DND-41 (cell line): ENCODE measurements around the gene PERM1.
A peak's percentile ranks its signal among the peaks of the same experiment; 100 is the strongest.

Experiments used
- ATAC-seq: fragments of 200-7000 bp; cut with Tn5 transposase; 3 replicates; pipeline ENCODE4 v1.9.1; 2021; ENCODE audit warnings: low read depth; ENCODE audit not compliant: insufficient read depth
- DNase-seq: peaks from one replicate; pipeline ENCODE4 v3.0.0-alpha.2; 2020
- H2AFZ ChIP-seq: 2 replicates; pipeline ENCODE4 v1.6.0; 2012; ENCODE audit warnings: low read depth, low read length
- H3K27ac ChIP-seq: 2 replicates; pipeline ENCODE4 v1.5.1; 2012; ENCODE audit warnings: low read length, inconsistent platforms
- H3K27me3 ChIP-seq: fragments of 200-600 bp; sonication (generic); 2 replicates; pipeline ENCODE4 v1.6.0; 2012; ENCODE audit warnings: low read length, mild to moderate bottlenecking, inconsistent platforms; ENCODE audit not compliant: insufficient read depth, poor library complexity
- H3K36me3 ChIP-seq: 2 replicates; pipeline ENCODE4 v1.5.1; 2012; ENCODE audit warnings: low read length, inconsistent platforms; ENCODE audit not compliant: insufficient read depth
- H3K4me1 ChIP-seq: 2 replicates; pipeline ENCODE4 v1.5.1; 2012; ENCODE audit warnings: mild to moderate bottlenecking, low read length; ENCODE audit not compliant: insufficient read depth
- H3K4me2 ChIP-seq: 2 replicates; pipeline ENCODE4 v1.6.0; 2012; ENCODE audit warnings: mild to moderate bottlenecking, moderate library complexity, low read length, inconsistent platforms; ENCODE audit not compliant: insufficient read depth
- H3K4me3 ChIP-seq, 2 experiments: fragments of 200-600 bp in 1 of 2; shearing (Covaris generic) in 1 of 2; 2 replicates each; pipeline ENCODE4 v1.5.1; 2012 to 2016; ENCODE audit warnings: inconsistent platforms in 2 of 2, low read length in 2 of 2, mild to moderate bottlenecking in 2 of 2, low read depth in 1 of 2, moderate library complexity in 1 of 2
- H3K79me2 ChIP-seq: 2 replicates; pipeline ENCODE4 v1.6.0; 2012; ENCODE audit warnings: low read length, inconsistent platforms; ENCODE audit not compliant: insufficient read depth
- H3K9ac ChIP-seq: 2 replicates; pipeline ENCODE4 v1.6.0; 2012; ENCODE audit warnings: low read depth, mild to moderate bottlenecking, inconsistent platforms, low read length, moderate library complexity
- H3K9me3 ChIP-seq: 2 replicates; pipeline ENCODE4 v1.5.1; 2012; ENCODE audit warnings: low read length, moderate library complexity, mild to moderate bottlenecking, inconsistent platforms; ENCODE audit not compliant: insufficient read depth, severe bottlenecking
- H4K20me1 ChIP-seq: 2 replicates; pipeline ENCODE4 v1.6.0; 2012; ENCODE audit warnings: low read length; ENCODE audit not compliant: insufficient read depth
- CTCF ChIP-seq: IDR thresholded peaks from 2 replicates; pipeline ENCODE4 v1.5.1; 2012; ENCODE audit warnings: borderline replicate concordance, low read length, moderate library complexity, mild to moderate bottlenecking; ENCODE audit not compliant: poor library complexity, severe bottlenecking; ENCODE audit errors: extremely low read depth
- EZH2 ChIP-seq: IDR thresholded peaks from 3 replicates; pipeline ENCODE4 v1.6.1; 2012; ENCODE audit warnings: borderline replicate concordance, low read depth, mild to moderate bottlenecking, moderate library complexity, low read length, inconsistent platforms; ENCODE audit not compliant: severe bottlenecking

Gene PERM1

GRCh38 chr1:943545-944340 lies 38.1 kb downstream of the PERM1 start:
- Histone ChIP-seq H3K9ac (no peak overlapping the region), H3K27ac (no peak overlapping the region), H3K27me3 (peaks cover 36% of the 10 kb centered on the region), H4K20me1 (peaks cover 63% of the 10 kb centered on the region), H3K79me2 (no peaks in the 10 kb centered on the region), H3K36me3 (peaks cover 41% of the 10 kb centered on the region), H3K4me3 (no peak overlapping the region), H3K9me3 (peaks cover 1% of the 10 kb centered on the region), H2AFZ (no peak overlapping the region), H3K4me2 (no peak overlapping the region), H3K4me1 (peaks cover 17% of the 10 kb centered on the region)
- DNase-seq, result no peak
- TF ChIP-seq CTCF, result no peak
- no peak for TF ChIP-seq EZH2
- no peak for ATAC-seq

- no peaks in the 10 kb centered on the region for H3K79me2 ChIP-seq
- peaks cover 33% of the 10 kb centered on the region for H3K36me3 ChIP-seq
- H3K27ac ChIP-seq, result no peak overlapping the region
- H4K20me1 ChIP-seq, result peaks cover 56% of the 10 kb centered on the region
- ATAC-seq (0 out of 3 replicates have a peak, but pooled peaks have one; percentile 12), DNase-seq (no peak)
- TF ChIP-seq CTCF (no peak), EZH2 (no peak)
- peaks cover 1% of the 10 kb centered on the region for H3K9me3 ChIP-seq
- H3K9ac ChIP-seq, result no peak overlapping the region
- H3K27me3 ChIP-seq, result peaks cover 41% of the 10 kb centered on the region
- H3K4me3 ChIP-seq, result no peak overlapping the region
- peaks cover 17% of the 10 kb centered on the region for H3K4me1 ChIP-seq
- no peak overlapping the region for H3K4me2 ChIP-seq
- H2AFZ ChIP-seq, result no peak overlapping the region
Observed at GRCh38 chr1:942864-943533, 38.9 kb downstream of the PERM1 start.

- DNase-seq, result no peak
- peaks cover 17% of the 10 kb centered on the region for H3K4me1 ChIP-seq
- no peak overlapping the region for H3K27ac ChIP-seq
- peaks cover 1% of the 10 kb centered on the region for H3K9me3 ChIP-seq
- H3K9ac ChIP-seq, result no peak overlapping the region
- H3K27me3 ChIP-seq, result peaks cover 41% of the 10 kb centered on the region
- H3K36me3 ChIP-seq, result peaks cover 28% of the 10 kb centered on the region
- no peak overlapping the region for H3K4me2 ChIP-seq
- peaks cover 50% of the 10 kb centered on the region for H4K20me1 ChIP-seq
- TF ChIP-seq EZH2 (no peak), CTCF (no peak)
- H3K4me3 ChIP-seq, result no peak overlapping the region
- H2AFZ ChIP-seq, result no peak overlapping the region
- no peaks in the 10 kb centered on the region for H3K79me2 ChIP-seq
- no peak for ATAC-seq
Observed at GRCh38 chr1:942411-942821, 39.5 kb downstream of the PERM1 start.
